Measurements from ENCODE around the gene SIM2. TPM values are rescaled to one million over a fixed set of nuclear protein-coding genes. Genes with fewer than 3 reads are reported as not detected.

Gene SIM2
- total and polyA plus RNA-seq, 2 experiments from 2014 or later = 0.14 TPM; not detected in 1

- in situ Hi-C loops (cut with MboI) = no loop called here
- Histone ChIP-seq H3K4me1 (ENCODE audit: insufficient read depth) (no peaks in the 10 kb centered on the region), H3F3A (ENCODE audit: insufficient read depth) (no peaks in the 10 kb centered on the region), H4K20me1 (ENCODE audit: insufficient read depth) (no peaks in the 10 kb centered on the region), H3K27me3 (replicated peaks; ENCODE audit: insufficient read depth) (peaks cover 94% of the 10 kb centered on the region), H3K36me3 (ENCODE audit: low read depth) (no peaks in the 10 kb centered on the region), H3K4me3 (no peak overlapping the region), H3K4me2 (ENCODE audit: unreplicated experiment) (no peak overlapping the region), H3K79me2 (ENCODE audit: insufficient read depth) (no peaks in the 10 kb centered on the region), H3K9me2 (ENCODE audit: insufficient read depth) (no peaks in the 10 kb centered on the region), H2AFZ (no peak overlapping the region), H3K27ac (no peak overlapping the region), H3K9ac (no peak overlapping the region), H3K9me3 (ENCODE audit: low read depth) (no peaks in the 10 kb centered on the region)
- TF ChIP-seq EZH2 (IDR thresholded peaks at IDR 0.05; ENCODE audit: insufficient read depth, poor library complexity, severe bottlenecking) (peak; percentile 84), EZH2phosphoT487 (IDR thresholded peaks at IDR 0.05; ENCODE audit: insufficient read depth, low read depth) (0 out of 2 replicates have a peak, but pooled peaks have one; percentile 51)
- WGBS, 2 experiments (ENCODE audit: low coverage in 1 of 2, low lambda C conversion rate in 2 of 2, missing lambda C conversion rate in 2 of 2) = 11 to 12% methylated on average over 33 of the region's 33 CpGs
- DNase-seq = no peak
These were observed 997 bp upstream of the SIM2 start for GRCh38 chr21:36697851-36698384.

- TF ChIP-seq EZH2phosphoT487 (IDR thresholded peaks at IDR 0.05; ENCODE audit: insufficient read depth, low read depth) (no peak), EZH2 (IDR thresholded peaks at IDR 0.05; ENCODE audit: insufficient read depth, poor library complexity, severe bottlenecking) (peak; percentile 43)
- no peaks in the 10 kb centered on the region for H3K36me3 ChIP-seq (ENCODE audit: low read depth)
- no peak overlapping the region for H3K9ac ChIP-seq
- no peak overlapping the region for H3K4me3 ChIP-seq
- no peak for DNase-seq
- H3K79me2 ChIP-seq (ENCODE audit: insufficient read depth) = no peaks in the 10 kb centered on the region
- WGBS, 2 experiments (ENCODE audit: low coverage in 1 of 2, low lambda C conversion rate in 2 of 2, missing lambda C conversion rate in 2 of 2) = 3% methylated on average over 38 to 49 of the region's 62 CpGs
- H3K27ac ChIP-seq = no peak overlapping the region
- H3K4me1 ChIP-seq (ENCODE audit: insufficient read depth) = no peaks in the 10 kb centered on the region
- no peaks in the 10 kb centered on the region for H3K9me2 ChIP-seq (ENCODE audit: insufficient read depth)
- in situ Hi-C loops (cut with MboI) = no loop called here
- H4K20me1 ChIP-seq (ENCODE audit: insufficient read depth) = no peaks in the 10 kb centered on the region
- peaks cover 94% of the 10 kb centered on the region for H3K27me3 ChIP-seq (replicated peaks; ENCODE audit: insufficient read depth)
- no peaks in the 10 kb centered on the region for H3K9me3 ChIP-seq (ENCODE audit: low read depth)
- H3K4me2 ChIP-seq (ENCODE audit: unreplicated experiment) = no peak overlapping the region
- H2AFZ ChIP-seq = no peak overlapping the region
- no peaks in the 10 kb centered on the region for H3F3A ChIP-seq (ENCODE audit: insufficient read depth)
These were observed 432 bp upstream of the SIM2 start for GRCh38 chr21:36698385-36698980.

GRCh38 chr21:36699546-36700294, 805 bp downstream of the SIM2 start:
- no peaks in the 10 kb centered on the region for H3K9me2 ChIP-seq (ENCODE audit: insufficient read depth)
- no peaks in the 10 kb centered on the region for H4K20me1 ChIP-seq (ENCODE audit: insufficient read depth)
- no peak overlapping the region for H3K4me3 ChIP-seq
- peak; percentile 28 for DNase-seq
- H3K4me1 ChIP-seq (ENCODE audit: insufficient read depth) = no peaks in the 10 kb centered on the region
- WGBS, 2 experiments (ENCODE audit: low coverage in 1 of 2, low lambda C conversion rate in 2 of 2, missing lambda C conversion rate in 2 of 2) = 5 to 8% methylated on average over 41 to 45 of the region's 67 CpGs
- no peak overlapping the region for H3K9ac ChIP-seq
- no peaks in the 10 kb centered on the region for H3K79me2 ChIP-seq (ENCODE audit: insufficient read depth)
- no peaks in the 10 kb centered on the region for H3K36me3 ChIP-seq (ENCODE audit: low read depth)
- H3K27me3 ChIP-seq (replicated peaks; ENCODE audit: insufficient read depth) = peaks cover 94% of the 10 kb centered on the region
- H3F3A ChIP-seq (ENCODE audit: insufficient read depth) = no peaks in the 10 kb centered on the region
- no peak overlapping the region for H2AFZ ChIP-seq
- TF ChIP-seq EZH2phosphoT487 (IDR thresholded peaks at IDR 0.05; ENCODE audit: insufficient read depth, low read depth) (no peak; the same call in 1 of the 2 replicates), EZH2 (IDR thresholded peaks at IDR 0.05; ENCODE audit: insufficient read depth, poor library complexity, severe bottlenecking) (no peak)
- no peak overlapping the region for H3K4me2 ChIP-seq (ENCODE audit: unreplicated experiment)
- in situ Hi-C loops (cut with MboI) = no loop called here
- H3K27ac ChIP-seq = no peak overlapping the region
- no peaks in the 10 kb centered on the region for H3K9me3 ChIP-seq (ENCODE audit: low read depth)

GRCh38 chr21:36700295-36700970, 1.5 kb downstream of the SIM2 start:
- Histone ChIP-seq H4K20me1 (ENCODE audit: insufficient read depth) (no peaks in the 10 kb centered on the region), H3F3A (ENCODE audit: insufficient read depth) (no peaks in the 10 kb centered on the region), H2AFZ (no peak overlapping the region), H3K36me3 (ENCODE audit: low read depth) (no peaks in the 10 kb centered on the region), H3K27ac (no peak overlapping the region), H3K9ac (no peak overlapping the region), H3K79me2 (ENCODE audit: insufficient read depth) (no peaks in the 10 kb centered on the region), H3K4me3 (no peak overlapping the region), H3K27me3 (replicated peaks; ENCODE audit: insufficient read depth) (peaks cover 94% of the 10 kb centered on the region), H3K4me1 (ENCODE audit: insufficient read depth) (no peaks in the 10 kb centered on the region), H3K9me2 (ENCODE audit: insufficient read depth) (no peaks in the 10 kb centered on the region), H3K4me2 (ENCODE audit: unreplicated experiment) (no peak overlapping the region), H3K9me3 (ENCODE audit: low read depth) (no peaks in the 10 kb centered on the region)
- 6 to 7% methylated on average over 29 to 30 of the region's 30 CpGs for WGBS, 2 experiments (ENCODE audit: low coverage in 1 of 2, low lambda C conversion rate in 2 of 2, missing lambda C conversion rate in 2 of 2)
- TF ChIP-seq EZH2 (IDR thresholded peaks at IDR 0.05; ENCODE audit: insufficient read depth, poor library complexity, severe bottlenecking) (peak; percentile 99), EZH2phosphoT487 (IDR thresholded peaks at IDR 0.05; ENCODE audit: insufficient read depth, low read depth) (peak; percentile 80; the same call in 1 of the 2 replicates)
- in situ Hi-C loops (cut with MboI) = no loop called here
- DNase-seq = no peak

Measured in GM23248 (cell line).